Upper lobe of left lung (tissue), 4 donors: ENCODE results near the gene PLEKHA1.

ENCODE experiments used
- CTCF ChIP-seq, 6 experiments: fragments of 450-650 bp in 4 of 6; fragments of 200-600 bp in 2 of 6; sonication (generic) in 2 of 6; IDR thresholded peaks; one replicate each; pipeline ENCODE4 v1.5.1; 2016 to 2019; ENCODE audit warnings: antibody characterized with exemption in 6 of 6
- EP300 ChIP-seq, 4 donors: sonication (generic); formaldehyde crosslinking; IDR thresholded peaks; one replicate each; pipeline ENCODE4 v1.5.1; 2017; ENCODE audit warnings: antibody characterized with exemption in 4 of 4, control low read depth in 2 of 4
- POLR2A ChIP-seq, 4 donors: fragments of 450-650 bp; IDR thresholded peaks; one replicate each; pipeline ENCODE4 v1.5.1; 2016 to 2017; ENCODE audit warnings: antibody characterized with exemption in 4 of 4, mild to moderate bottlenecking in 2 of 4
- POLR2AphosphoS5 ChIP-seq, 2 donors: sonication (generic); formaldehyde crosslinking; IDR thresholded peaks; one replicate each; pipeline ENCODE4 v1.5.1; 2017; ENCODE audit warnings: antibody characterized with exemption in 2 of 2

- no peak for TF ChIP-seq POLR2AphosphoS5 (IDR thresholded peaks at IDR 0.05)
- TF ChIP-seq CTCF (IDR thresholded peaks at IDR 0.05) = no peak
- TF ChIP-seq POLR2A (IDR thresholded peaks at IDR 0.05) = no peak
- TF ChIP-seq EP300 (IDR thresholded peaks at IDR 0.05) = no peak
These were observed 85.2 kb downstream of the PLEKHA1 start for GRCh38 chr10:122459561-122460273.
